ENCODE measurements around the gene SHD.
"Not testable (repeated sequence)": the region's sequence is repeated elsewhere in the genome, so short reads cannot be mapped to it uniquely, and the experiment has no call there.

The SHD gene

GRCh38 chr19:4267101-4267900 is 11.8 kb upstream of the SHD start:
- DNase-seq (ENCODE audit: low read depth): peak; percentile 38

- DNase-seq (ENCODE audit: low read depth): no peak
These were observed 10.9 kb upstream of the SHD start for GRCh38 chr19:4267901-4268815.

GRCh38 chr19:4268816-4269430 is 10.1 kb upstream of the SHD start:
- no peak for DNase-seq (ENCODE audit: low read depth)

GRCh38 chr19:4272894-4273293 is 6.2 kb upstream of the SHD start:
- no peak for DNase-seq (ENCODE audit: low read depth)

GRCh38 chr19:4274321-4274686 is 4.8 kb upstream of the SHD start:
- not testable (repeated sequence) for DNase-seq (ENCODE audit: low read depth)

- DNase-seq (ENCODE audit: low read depth): no peak
These were observed 1.8 kb upstream of the SHD start for GRCh38 chr19:4277191-4277696.

- no peak for DNase-seq (ENCODE audit: low read depth)
These were observed 1.1 kb upstream of the SHD start for GRCh38 chr19:4278010-4278409.

GRCh38 chr19:4279267-4279529 is 132 bp downstream of the SHD start:
- DNase-seq (ENCODE audit: low read depth): no peak

- no peak for DNase-seq (ENCODE audit: low read depth)
These were observed 710 bp downstream of the SHD start for GRCh38 chr19:4279530-4280422.

GRCh38 chr19:4284176-4284958 is 5.3 kb downstream of the SHD start:
- no peak for DNase-seq (ENCODE audit: low read depth)

- no peak for DNase-seq (ENCODE audit: low read depth)
These were observed 5.9 kb downstream of the SHD start for GRCh38 chr19:4284974-4285373.

GRCh38 chr19:4286141-4286540 is 7.1 kb downstream of the SHD start:
- DNase-seq (ENCODE audit: low read depth): not testable (repeated sequence)

- no peak for DNase-seq (ENCODE audit: low read depth)
These were observed 9.2 kb downstream of the SHD start for GRCh38 chr19:4288091-4288777.

GRCh38 chr19:4291184-4291732 is 12.2 kb downstream of the SHD start:
- DNase-seq (ENCODE audit: low read depth): no peak

- DNase-seq (ENCODE audit: low read depth): no peak
These were observed 13.4 kb downstream of the SHD start for GRCh38 chr19:4292515-4292914.

- no peak for DNase-seq (ENCODE audit: low read depth)
These were observed 15.3 kb downstream of the SHD start for GRCh38 chr19:4294389-4294788.

- DNase-seq (ENCODE audit: low read depth): no peak
These were observed 17.1 kb downstream of the SHD start for GRCh38 chr19:4295972-4296771.

- no peak for DNase-seq (ENCODE audit: low read depth)
These were observed 19.1 kb downstream of the SHD start for GRCh38 chr19:4297901-4298809.
